ENCODE data around the gene CCDC117. TPM values are rescaled to one million over a fixed set of nuclear protein-coding genes. Genes with fewer than 3 reads are reported as not detected.

The CCDC117 gene
- total RNA-seq, 6 experiments from 2014 or later: 15.3 to 24.4 (median 18.0) TPM

DNA sequence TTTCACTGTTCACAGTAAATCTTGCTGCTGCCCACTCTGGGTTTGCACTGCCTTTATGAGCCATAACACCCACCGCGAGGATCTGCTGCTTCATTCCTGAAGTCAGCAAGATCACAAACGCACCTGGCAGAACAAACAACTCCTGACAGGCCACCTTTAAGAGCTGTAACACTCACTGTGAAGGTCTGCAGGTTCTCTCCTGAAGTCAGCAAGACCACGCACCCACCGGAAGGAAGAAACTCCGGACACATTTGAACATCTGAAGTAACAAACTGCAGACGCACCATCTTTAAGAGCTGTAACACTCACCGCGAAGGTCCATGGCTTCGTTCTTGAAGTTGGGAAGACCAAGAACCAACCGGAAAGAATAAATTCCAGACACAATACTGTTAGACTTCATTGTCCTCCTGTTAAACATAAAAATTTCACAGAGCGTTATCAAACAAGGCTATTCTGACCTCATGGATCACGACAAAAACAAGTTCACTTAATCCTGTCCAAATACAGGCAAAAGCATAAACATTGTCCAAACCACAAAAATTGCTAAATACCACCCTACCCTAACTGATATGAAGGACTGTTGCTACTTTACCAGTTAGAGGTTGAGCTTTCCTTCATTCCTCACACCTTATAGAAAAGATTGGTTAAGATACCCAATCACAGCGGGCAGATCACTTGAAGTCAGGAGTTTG, 3.0 kb upstream of the CCDC117 start:
- H3K4me1 ChIP-seq: peaks cover 0 to 18% (median 0%) of the 10 kb centered on the region in 4 donors
- no peak overlapping the region for H3K27ac ChIP-seq
- H3K4me3 ChIP-seq: no peak overlapping the region
- TF ChIP-seq CTCF (IDR thresholded peaks at IDR 0.05) (no peak), POLR2A (IDR thresholded peaks at IDR 0.05) (no peak)
- intact Hi-C loops (cut with DNase I): no loop called here
- no peak for DNase-seq
- WGBS (ENCODE audit: insufficient coverage, low coverage, low lambda C conversion rate, missing lambda C conversion rate): 87% methylated on average over 10 of the region's 14 CpGs
- H3K9me3 ChIP-seq: no peaks in the 10 kb centered on the region
- ATAC-seq: no peak
- peaks cover 0 to under 1% (median 0%) of the 10 kb centered on the region in 4 donors for H3K36me3 ChIP-seq
- H3K27me3 ChIP-seq: no peaks in the 10 kb centered on the region

- intact Hi-C loops (cut with DNase I): no loop called here
- ATAC-seq (peak; percentile 44 to 71 (median 56)), DNase-seq (peak; percentile 67 to 78 (median 76))
- Histone ChIP-seq H3K36me3 (peaks cover 0 to 2% (median 0%) of the 10 kb centered on the region in 4 donors), H3K9me3 (no peaks in the 10 kb centered on the region), H3K27me3 (no peaks in the 10 kb centered on the region), H3K27ac (peak overlapping the region in 2 of 3 donors; percentile 40 to 100), H3K4me1 (peaks cover 0 to 20% (median 0%) of the 10 kb centered on the region in 4 donors), H3K4me3 (no peak overlapping the region)
- TF ChIP-seq CTCF (IDR thresholded peaks at IDR 0.05) (no peak), POLR2A (IDR thresholded peaks at IDR 0.05) (no peak)
- WGBS (ENCODE audit: insufficient coverage, low coverage, low lambda C conversion rate, missing lambda C conversion rate): 55% methylated on average over 5 of the region's 5 CpGs
These were observed 1.2 kb upstream of the CCDC117 start for GRCh38 chr22:28771195-28771791.

DNA sequence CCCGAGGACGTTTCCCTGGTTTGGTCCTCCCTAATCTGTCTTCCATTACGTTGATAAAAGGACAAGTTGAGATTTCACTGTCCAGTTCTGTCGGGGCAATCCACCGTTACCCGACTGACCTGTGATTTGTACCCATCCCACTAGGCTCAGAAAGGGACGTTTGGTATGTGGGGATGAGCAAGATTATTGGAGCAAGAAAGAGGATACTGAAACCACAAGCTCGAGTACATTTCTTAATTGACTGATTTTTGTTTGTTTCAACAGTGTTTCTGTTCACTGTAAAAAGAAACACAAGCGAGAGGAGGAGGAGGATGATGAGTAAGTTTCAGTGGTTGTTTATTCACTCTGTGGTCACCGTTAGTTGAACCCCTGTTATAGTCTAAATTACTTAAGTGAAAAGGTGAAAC, 969 bp downstream of the CCDC117 start:
- no peak for TF ChIP-seq CTCF (IDR thresholded peaks at IDR 0.05)
- TF ChIP-seq POLR2A (IDR thresholded peaks at IDR 0.05): no peak
- DNase-seq (no peak), ATAC-seq (peak; percentile 22 to 32 (median 27))
- intact Hi-C loops (cut with DNase I): no loop called here
- H3K36me3 ChIP-seq: peaks cover 0 to 6% (median 2%) of the 10 kb centered on the region in 4 donors
- H3K27ac ChIP-seq: peak overlapping the region; percentile 99 to 100 (median 100)
- no peaks in the 10 kb centered on the region for H3K9me3 ChIP-seq
- no peaks in the 10 kb centered on the region for H3K27me3 ChIP-seq
- peaks cover 0 to 20% (median 0%) of the 10 kb centered on the region in 4 donors for H3K4me1 ChIP-seq
- WGBS (ENCODE audit: insufficient coverage, low coverage, low lambda C conversion rate, missing lambda C conversion rate): 0% methylated on average over 10 of the region's 10 CpGs
- peak overlapping the region; percentile 57 to 74 (median 63) for H3K4me3 ChIP-seq

DNA sequence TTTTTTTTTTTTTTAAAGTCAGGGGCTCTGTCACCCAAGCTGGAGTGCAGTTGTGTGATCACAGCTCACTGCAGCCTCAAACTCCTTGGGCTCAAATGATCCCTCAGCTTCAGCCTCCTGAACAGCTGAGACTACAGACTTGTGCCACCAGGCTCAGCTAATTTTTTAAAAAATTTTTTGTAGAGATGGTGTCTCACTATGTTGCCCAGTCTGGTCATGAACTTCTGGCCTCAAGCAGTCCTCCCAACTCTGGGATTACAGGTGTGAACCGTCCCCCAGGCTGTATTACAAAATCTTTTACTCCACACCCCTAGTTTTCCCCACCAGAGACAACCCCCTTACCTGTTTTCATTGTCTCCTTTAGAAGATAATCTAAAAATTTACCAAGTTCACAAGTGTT, 1.9 kb downstream of the CCDC117 start:
- H3K36me3 ChIP-seq: peaks cover 0 to 7% (median 3%) of the 10 kb centered on the region in 4 donors
- H3K27ac ChIP-seq: peak overlapping the region in 1 of 3 donors; percentile 100
- H3K27me3 ChIP-seq: no peaks in the 10 kb centered on the region
- no peaks in the 10 kb centered on the region for H3K9me3 ChIP-seq
- ATAC-seq (no peak), DNase-seq (no peak)
- H3K4me1 ChIP-seq: peaks cover 0 to 28% (median 0%) of the 10 kb centered on the region in 4 donors
- no peak for TF ChIP-seq POLR2A (IDR thresholded peaks at IDR 0.05)
- no peak for TF ChIP-seq CTCF (IDR thresholded peaks at IDR 0.05)
- intact Hi-C loops (cut with DNase I): no loop called here
- 44% methylated on average over 1 of the region's 1 CpG for whole genome bisulfite sequencing (ENCODE audit: insufficient coverage, low coverage, low lambda C conversion rate, missing lambda C conversion rate)
- peak overlapping the region in 1 of 3 donors; percentile 74 for H3K4me3 ChIP-seq

All from right lobe of liver (tissue), 6 donors.